ENCODE measurements around the gene TMEM63A.
A peak's percentile ranks its signal among the peaks of the same experiment; 100 is the strongest.
"Not testable (repeated sequence)": the region's sequence is repeated elsewhere in the genome, so short reads cannot be mapped to it uniquely, and the experiment has no call there.

TMEM63A gene

GRCh38 chr1:225881959-225882693, at the start of gene TMEM63A:
Gene TMEM63A, minus strand, starts transcription at chr1:225882380. Its CDS starts 4,800 bp downstream, at chr1:225877580.
- H3K4me3 ChIP-seq (ENCODE audit: low read depth, low read length) = peak within 1 kb of the TSS; percentile 95
- peak; percentile 79 for DNase-seq (ENCODE audit: low read depth)
- TF ChIP-seq CTCF (conservative IDR thresholded peaks at IDR 0.05; ENCODE audit: low read depth, low read length) = no peak

GRCh38 chr1:225931270-225932136, 49.3 kb upstream of the TMEM63A start:
- TF ChIP-seq CTCF (conservative IDR thresholded peaks at IDR 0.05; ENCODE audit: low read depth, low read length) = no peak
- DNase-seq (ENCODE audit: low read depth) = no peak
- no peak overlapping the region for H3K4me3 ChIP-seq (ENCODE audit: low read depth, low read length)

- no peak for DNase-seq (ENCODE audit: low read depth)
- no peak overlapping the region for H3K4me3 ChIP-seq (ENCODE audit: low read depth, low read length)
- TF ChIP-seq CTCF (conservative IDR thresholded peaks at IDR 0.05; ENCODE audit: low read depth, low read length) = no peak
Measured at GRCh38 chr1:225930566-225930965, 48.4 kb upstream of the TMEM63A start.

GRCh38 chr1:225929462-225929861, 47.3 kb upstream of the TMEM63A start:
- H3K4me3 ChIP-seq (ENCODE audit: low read depth, low read length); DNase-seq (ENCODE audit: low read depth): not testable (repeated sequence)

GRCh38 chr1:225928186-225929175, 46.3 kb upstream of the TMEM63A start:
- no peak for DNase-seq (ENCODE audit: low read depth)
- H3K4me3 ChIP-seq (ENCODE audit: low read depth, low read length) = no peak overlapping the region
- TF ChIP-seq CTCF (conservative IDR thresholded peaks at IDR 0.05; ENCODE audit: low read depth, low read length) = no peak

GRCh38 chr1:225926551-225927113, 44.5 kb upstream of the TMEM63A start:
- no peak overlapping the region for H3K4me3 ChIP-seq (ENCODE audit: low read depth, low read length)
- no peak for DNase-seq (ENCODE audit: low read depth)
- TF ChIP-seq CTCF (conservative IDR thresholded peaks at IDR 0.05; ENCODE audit: low read depth, low read length) = no peak
